ENCODE results near the gene WNT7B. TPM values are rescaled to one million over a fixed set of nuclear protein-coding genes. Genes with fewer than 3 reads are reported as not detected.

Gene WNT7B
- total and polyA plus RNA-seq, 2 experiments from 2014 or later = 0.10 TPM; not detected in 1

- peaks cover 15% of the 10 kb centered on the region for H3K27me3 Mint-ChIP-seq (ENCODE audit: insufficient read depth, low read depth, poor library complexity)
- no peaks in the 10 kb centered on the region for H3K79me2 ChIP-seq (replicated peaks; ENCODE audit: insufficient read depth)
- H3K4me3 Mint-ChIP-seq = no peak overlapping the region
- no peaks in the 10 kb centered on the region for H3K36me3 ChIP-seq (ENCODE audit: insufficient read depth)
- no peaks in the 10 kb centered on the region for H3K9me2 ChIP-seq (ENCODE audit: insufficient read depth)
- TF ChIP-seq ETS1 (IDR thresholded peaks at IDR 0.05) = no peak
- no peak for TF ChIP-seq STAT1 (IDR thresholded peaks at IDR 0.05; ENCODE audit: unreplicated experiment)
- no peak for TF ChIP-seq NANOG (IDR thresholded peaks at IDR 0.05; ENCODE audit: borderline replicate concordance)
- TF ChIP-seq ZNF462 (CRISPR knock-in tag; IDR thresholded peaks at IDR 0.05) = no peak
- TF ChIP-seq CTCF (conservative IDR thresholded peaks at IDR 0.05; ENCODE audit: low read depth in 2 of 2) = no peak
- no peak for TF ChIP-seq POLR2AphosphoS5 (IDR thresholded peaks at IDR 0.05; ENCODE audit: low read depth)
- DNase-seq (ENCODE audit: low spot score) = no peak
- no peaks in the 10 kb centered on the region for H4K20me1 ChIP-seq (replicated peaks; ENCODE audit: insufficient read depth)
- H2AFZ ChIP-seq = no peak overlapping the region
- no peak overlapping the region for H3K4me3 ChIP-seq
- no peaks in the 10 kb centered on the region for H3K4me1 Mint-ChIP-seq
- H3F3A ChIP-seq (replicated peaks; ENCODE audit: low read depth) = no peaks in the 10 kb centered on the region
- H3K4me2 ChIP-seq = no peak overlapping the region
- no peaks in the 10 kb centered on the region for H3K36me3 Mint-ChIP-seq (ENCODE audit: low read depth)
- no peak overlapping the region for H3K27ac ChIP-seq (ENCODE audit: low read depth)
- H3K4me1 ChIP-seq (ENCODE audit: insufficient read depth) = no peaks in the 10 kb centered on the region
- no peaks in the 10 kb centered on the region; the same call in 2 of the 3 replicates for H3K9me3 Mint-ChIP-seq
- no peak for ATAC-seq
- H3K27me3 ChIP-seq (ENCODE audit: insufficient read depth) = no peaks in the 10 kb centered on the region
- H3K27ac Mint-ChIP-seq = no peak overlapping the region
Observed at GRCh38 chr22:45937960-45938359, 39.0 kb downstream of the WNT7B start.

Measured in GM23338 (cell line).